Measurements from ENCODE around the gene FOXJ2.
"Not testable (repeated sequence)": the region's sequence is repeated elsewhere in the genome, so short reads cannot be mapped to it uniquely, and the experiment has no call there.

Gene FOXJ2

GRCh38 chr12:8012651-8013309, 19.7 kb upstream of the FOXJ2 start:
- Histone ChIP-seq H3K4me3 (replicated peaks; ENCODE audit: insufficient read depth, low read length) (no peak overlapping the region), H3K27me3 (ENCODE audit: insufficient read depth, poor library complexity, severe bottlenecking) (peaks cover 7% of the 10 kb centered on the region), H3K27ac (replicated peaks) (no peak overlapping the region)
- no peak for DNase-seq (ENCODE audit: low read depth in 1 of 2, low spot score in 1 of 2)
- TF ChIP-seq GABPA (IDR thresholded peaks at IDR 0.05; ENCODE audit: low read depth), result no peak
- TF ChIP-seq POLR2AphosphoS5 (IDR thresholded peaks at IDR 0.05; ENCODE audit: low read depth), result no peak
- TF ChIP-seq CTCF (IDR thresholded peaks at IDR 0.05; ENCODE audit: insufficient read depth, low read length), result no peak
- TF ChIP-seq REST (IDR thresholded peaks at IDR 0.05; ENCODE audit: insufficient replicate concordance, low read depth), result no peak
- no peak for TF ChIP-seq SPI1 (IDR thresholded peaks at IDR 0.05; ENCODE audit: borderline replicate concordance, low read depth)

- Histone ChIP-seq H3K27me3 (ENCODE audit: insufficient read depth, poor library complexity, severe bottlenecking) (peaks cover 17% of the 10 kb centered on the region), H3K27ac (replicated peaks) (no peak overlapping the region), H3K4me3 (replicated peaks; ENCODE audit: insufficient read depth, low read length) (no peak overlapping the region)
- no peak for DNase-seq (ENCODE audit: low read depth in 1 of 2, low spot score in 1 of 2)
- TF ChIP-seq CTCF (IDR thresholded peaks at IDR 0.05; ENCODE audit: insufficient read depth, low read length) (no peak), REST (IDR thresholded peaks at IDR 0.05; ENCODE audit: insufficient replicate concordance, low read depth) (peak; percentile 89), SPI1 (IDR thresholded peaks at IDR 0.05; ENCODE audit: borderline replicate concordance, low read depth) (no peak), GABPA (IDR thresholded peaks at IDR 0.05; ENCODE audit: low read depth) (no peak)
Measured at GRCh38 chr12:8014836-8015235, 17.7 kb upstream of the FOXJ2 start.

GRCh38 chr12:8018213-8018612, 14.3 kb upstream of the FOXJ2 start:
- H3K27ac ChIP-seq (replicated peaks); H3K4me3 ChIP-seq (replicated peaks; ENCODE audit: insufficient read depth, low read length); DNase-seq (ENCODE audit: low read depth in 1 of 2, low spot score in 1 of 2): not testable (repeated sequence)
- peaks cover 21% of the 10 kb centered on the region for H3K27me3 ChIP-seq (ENCODE audit: insufficient read depth, poor library complexity, severe bottlenecking)

- Histone ChIP-seq H3K27me3 (ENCODE audit: insufficient read depth, poor library complexity, severe bottlenecking) (peaks cover 21% of the 10 kb centered on the region), H3K4me3 (replicated peaks; ENCODE audit: insufficient read depth, low read length) (peak overlapping the region; percentile 12; the same call in 1 of the 2 replicates), H3K27ac (replicated peaks) (no peak overlapping the region)
- DNase-seq (ENCODE audit: low read depth in 1 of 2, low spot score in 1 of 2), result no peak
- no peak for TF ChIP-seq GABPA (IDR thresholded peaks at IDR 0.05; ENCODE audit: low read depth)
- TF ChIP-seq SPI1 (IDR thresholded peaks at IDR 0.05; ENCODE audit: borderline replicate concordance, low read depth), result no peak
- TF ChIP-seq CTCF (IDR thresholded peaks at IDR 0.05; ENCODE audit: insufficient read depth, low read length), result no peak
- no peak for TF ChIP-seq POLR2AphosphoS5 (IDR thresholded peaks at IDR 0.05; ENCODE audit: low read depth)
- no peak for TF ChIP-seq REST (IDR thresholded peaks at IDR 0.05; ENCODE audit: insufficient replicate concordance, low read depth)
Measured at GRCh38 chr12:8018666-8019581, 13.6 kb upstream of the FOXJ2 start.
